Esophagus muscularis mucosa (tissue), 4 donors: ENCODE data around the gene PEX5L. TPM values are rescaled to one million over a fixed set of nuclear protein-coding genes. Genes with fewer than 3 reads are reported as not detected.

ENCODE experiments used
- DNase-seq: peaks from one replicate; pipeline ENCODE4 v3.0.0-alpha.2; 2017; ENCODE audit errors: extremely low spot score
- H3K27ac ChIP-seq, 4 donors: fragments of 200-600 bp; sonication (generic); replicated peaks in 1 of 4; 1 replicate in 3 of 4; 2 replicates in 1 of 4; pipeline ENCODE4 v1.5.1; 2016 to 2019; ENCODE audit warnings: mild to moderate bottlenecking in 1 of 4
- H3K27me3 ChIP-seq, 4 donors: fragments of 200-600 bp; sonication (generic); one replicate each; pipeline versions ENCODE4 v1.5.1 to v1.6.0; 2016 to 2019
- H3K36me3 ChIP-seq, 4 donors: fragments of 200-600 bp; sonication (generic); one replicate each; pipeline ENCODE4 v1.5.1; 2016 to 2019
- H3K4me1 ChIP-seq, 4 donors: fragments of 200-600 bp; sonication (generic); one replicate each; pipeline ENCODE4 v1.5.1; 2016 to 2019
- H3K4me3 ChIP-seq, 4 donors: fragments of 200-600 bp; sonication (generic); 1 replicate in 2 of 4; 2 replicates in 2 of 4; pipeline ENCODE4 v1.5.1; 2016 to 2019; ENCODE audit warnings: mild to moderate bottlenecking in 4 of 4, moderate library complexity in 1 of 4
- H3K9me3 ChIP-seq, 4 donors: fragments of 200-600 bp; sonication (generic); 1 replicate in 3 of 4; 2 replicates in 1 of 4; pipeline ENCODE4 v1.5.1; 2016 to 2019
- CTCF ChIP-seq, 3 experiments: fragments of 200-600 bp in 2 of 3; fragments of 450-650 bp in 1 of 3; sonication (generic) in 2 of 3; IDR thresholded peaks; one replicate each; pipeline ENCODE4 v1.5.1; 2017 to 2019; ENCODE audit warnings: antibody characterized with exemption in 3 of 3, mild to moderate bottlenecking in 2 of 3, moderate library complexity in 1 of 3
- EP300 ChIP-seq: sonication (generic); formaldehyde crosslinking; IDR thresholded peaks from one replicate; pipeline ENCODE4 v1.6.1; 2017; ENCODE audit warnings: antibody characterized with exemption
- POLR2A ChIP-seq: fragments of 450-650 bp; IDR thresholded peaks from one replicate; pipeline ENCODE4 v1.6.1; 2017; ENCODE audit warnings: antibody characterized with exemption, moderate library complexity, mild to moderate bottlenecking, low read depth
- POLR2AphosphoS5 ChIP-seq, 2 donors: sonication (generic); formaldehyde crosslinking; IDR thresholded peaks; one replicate each; pipeline ENCODE4 v1.6.1; 2017; ENCODE audit warnings: antibody characterized with exemption in 2 of 2
- WGBS: methylation state at CpG from one replicate; pipeline ENCODE4 v1.1.5; 2018; 5-methylcytosine and 5-hydroxymethylcytosine counted together
- intact Hi-C: fragments of 100-400 bp; cut with DNase I; formaldehyde crosslinking; loops from one replicate; pipeline ENCODE4 v1.15.1; 2023
- total RNA-seq, 4 donors: library from RNA; depleted of rRNA; stranded (reverse); fragments of >200 nt; gene quantifications; one replicate each; pipeline versions ENCODE4 v1.1.0 to v1.2.1, GENCODE V29; 2016

Gene PEX5L
- total RNA-seq, 4 donors from 2014 or later: 0.06 to 0.78 TPM; not detected in 2

- no peaks in the 10 kb centered on the region for H3K27me3 ChIP-seq
- DNase-seq: no peak
- H3K4me1 ChIP-seq: no peaks in the 10 kb centered on the region
- intact Hi-C loops: loop anchor here (5.0 kb wide), 1 partner anchor 670 kb away; no protein-coding TSS in a partner anchor
- no peak overlapping the region for H3K27ac ChIP-seq
- TF ChIP-seq CTCF (IDR thresholded peaks at IDR 0.05): no peak
- no peak for TF ChIP-seq EP300
- no peak for TF ChIP-seq POLR2AphosphoS5 (IDR thresholded peaks at IDR 0.05)
- no peak for TF ChIP-seq POLR2A
- 84% methylated on average over 3 of the region's 3 CpGs for WGBS
- no peak overlapping the region for H3K4me3 ChIP-seq
- no peaks in the 10 kb centered on the region for H3K36me3 ChIP-seq
- H3K9me3 ChIP-seq: no peaks in the 10 kb centered on the region
These were observed 109.5 kb downstream of the PEX5L start for GRCh38 chr3:179927191-179927590.

- Histone ChIP-seq H3K27ac (no peak overlapping the region), H3K27me3 (peaks cover 0 to 3% (median 0%) of the 10 kb centered on the region in 4 donors), H3K4me3 (no peak overlapping the region), H3K9me3 (no peaks in the 10 kb centered on the region), H3K4me1 (no peaks in the 10 kb centered on the region), H3K36me3 (no peaks in the 10 kb centered on the region)
- WGBS: 60% methylated on average over 3 of the region's 3 CpGs
- no peak for DNase-seq
- TF ChIP-seq POLR2A (no peak), CTCF (IDR thresholded peaks at IDR 0.05) (no peak)
- intact Hi-C loops: no loop called here
These were observed 114.8 kb downstream of the PEX5L start for GRCh38 chr3:179921951-179922350.

- Histone ChIP-seq H3K4me3 (no peak overlapping the region), H3K9me3 (no peaks in the 10 kb centered on the region), H3K27ac (no peak overlapping the region), H3K4me1 (no peaks in the 10 kb centered on the region), H3K27me3 (peaks cover 0 to 3% (median 0%) of the 10 kb centered on the region in 4 donors), H3K36me3 (no peaks in the 10 kb centered on the region)
- no peak for DNase-seq
- TF ChIP-seq CTCF (IDR thresholded peaks at IDR 0.05) (no peak), POLR2A (no peak), POLR2AphosphoS5 (IDR thresholded peaks at IDR 0.05) (no peak), EP300 (no peak)
- WGBS: 62% methylated on average over 4 of the region's 4 CpGs
- intact Hi-C loops: no loop called here
These were observed 115.2 kb downstream of the PEX5L start for GRCh38 chr3:179921500-179921899.

GRCh38 chr3:179907784-179908482 lies 128.8 kb downstream of the PEX5L start:
- Histone ChIP-seq H3K4me1 (no peaks in the 10 kb centered on the region), H3K27ac (no peak overlapping the region), H3K36me3 (no peaks in the 10 kb centered on the region), H3K27me3 (peaks cover 0 to 4% (median 0%) of the 10 kb centered on the region in 4 donors), H3K9me3 (no peaks in the 10 kb centered on the region), H3K4me3 (no peak overlapping the region)
- TF ChIP-seq EP300 (no peak), POLR2A (no peak), POLR2AphosphoS5 (IDR thresholded peaks at IDR 0.05) (no peak), CTCF (IDR thresholded peaks at IDR 0.05) (no peak)
- WGBS: 68% methylated on average over 4 of the region's 4 CpGs
- intact Hi-C loops: no loop called here
- no peak for DNase-seq

- WGBS: 89% methylated on average over 10 of the region's 10 CpGs
- DNase-seq: no peak
- Histone ChIP-seq H3K9me3 (no peaks in the 10 kb centered on the region), H3K4me3 (no peak overlapping the region), H3K36me3 (no peaks in the 10 kb centered on the region), H3K27ac (no peak overlapping the region), H3K4me1 (no peaks in the 10 kb centered on the region), H3K27me3 (peaks cover 0 to 16% (median 0%) of the 10 kb centered on the region in 4 donors)
- TF ChIP-seq EP300: no peak
- TF ChIP-seq CTCF (IDR thresholded peaks at IDR 0.05): no peak
- TF ChIP-seq POLR2AphosphoS5 (IDR thresholded peaks at IDR 0.05): no peak
- TF ChIP-seq POLR2A: no peak
- intact Hi-C loops: no loop called here
These were observed 134.7 kb downstream of the PEX5L start for GRCh38 chr3:179902061-179902460.
